Vagina (tissue), 2 donors: ENCODE data around the gene PPP3CA.

ENCODE experiments used
- CTCF ChIP-seq, 3 experiments: fragments of 450-650 bp in 2 of 3; fragments of 200-600 bp in 1 of 3; sonication (generic) in 1 of 3; IDR thresholded peaks; one replicate each; pipeline ENCODE4 v1.5.1; 2017 to 2019; ENCODE audit warnings: antibody characterized with exemption in 3 of 3, mild to moderate bottlenecking in 2 of 3, moderate library complexity in 2 of 3
- POLR2A ChIP-seq, 2 donors: fragments of 450-650 bp; IDR thresholded peaks; one replicate each; pipeline ENCODE4 v1.6.1; 2017; ENCODE audit warnings: antibody characterized with exemption in 2 of 2, mild to moderate bottlenecking in 2 of 2, moderate library complexity in 2 of 2
- POLR2AphosphoS5 ChIP-seq, 2 donors: sonication (generic); formaldehyde crosslinking; IDR thresholded peaks; one replicate each; pipeline ENCODE4 v1.9.0; 2017; ENCODE audit warnings: antibody characterized with exemption in 2 of 2, mild to moderate bottlenecking in 2 of 2, low read depth in 1 of 2; ENCODE audit not compliant: insufficient read depth in 1 of 2

- TF ChIP-seq POLR2A (IDR thresholded peaks at IDR 0.05) (no peak), CTCF (IDR thresholded peaks at IDR 0.05) (no peak), POLR2AphosphoS5 (IDR thresholded peaks at IDR 0.05; ENCODE audit: insufficient read depth in 1 of 2, low read depth in 1 of 2) (no peak)
Measured at GRCh38 chr4:101276661-101277060, 70.7 kb downstream of the PPP3CA start.
